ENCODE measurements around the gene BICC1.
"Not testable (repeated sequence)": the region's sequence is repeated elsewhere in the genome, so short reads cannot be mapped to it uniquely, and the experiment has no call there.

BICC1 gene

GRCh38 chr10:58570307-58570723, 57.6 kb downstream of the BICC1 start:
- DNase-seq = no peak

- no peak for DNase-seq
These were observed 58.3 kb downstream of the BICC1 start for GRCh38 chr10:58570979-58571378.

- DNase-seq = no peak
These were observed 60.5 kb downstream of the BICC1 start for GRCh38 chr10:58573144-58573543.

- DNase-seq = no peak
These were observed 61.4 kb downstream of the BICC1 start for GRCh38 chr10:58574058-58574457.

GRCh38 chr10:58575491-58575890, 62.8 kb downstream of the BICC1 start:
- DNase-seq = no peak

- no peak for DNase-seq
These were observed 64.2 kb downstream of the BICC1 start for GRCh38 chr10:58576751-58577436.

- no peak for DNase-seq
These were observed 64.7 kb downstream of the BICC1 start for GRCh38 chr10:58577437-58577777.

- no peak for DNase-seq
These were observed 65.7 kb downstream of the BICC1 start for GRCh38 chr10:58578366-58578765.

GRCh38 chr10:58579011-58579655, 66.5 kb downstream of the BICC1 start:
- DNase-seq = no peak

GRCh38 chr10:58582045-58582444, 69.4 kb downstream of the BICC1 start:
- no peak for DNase-seq

GRCh38 chr10:58585435-58585834, 72.8 kb downstream of the BICC1 start:
- no peak for DNase-seq

- DNase-seq = no peak
These were observed 73.9 kb downstream of the BICC1 start for GRCh38 chr10:58586282-58587245.

- no peak for DNase-seq
These were observed 75.0 kb downstream of the BICC1 start for GRCh38 chr10:58587676-58588075.

GRCh38 chr10:58588673-58589265, 76.1 kb downstream of the BICC1 start:
- no peak for DNase-seq

GRCh38 chr10:58590152-58590840, 77.6 kb downstream of the BICC1 start:
- DNase-seq = peak; percentile 49

GRCh38 chr10:58590924-58591323, 78.3 kb downstream of the BICC1 start:
- DNase-seq = no peak

- DNase-seq = no peak
These were observed 80.3 kb downstream of the BICC1 start for GRCh38 chr10:58593008-58593407.

- DNase-seq = not testable (repeated sequence)
These were observed 84.5 kb downstream of the BICC1 start for GRCh38 chr10:58597211-58597610.

- no peak for DNase-seq
These were observed 87.4 kb downstream of the BICC1 start for GRCh38 chr10:58599927-58600553.

- no peak for DNase-seq
These were observed 95.7 kb downstream of the BICC1 start for GRCh38 chr10:58608351-58608750.

GRCh38 chr10:58608826-58609531, 96.3 kb downstream of the BICC1 start:
- no peak for DNase-seq
